Panc1 (cell line): Measurements from ENCODE around the gene AANAT.

ENCODE experiments used
- CTCF ChIP-seq: fragments of 450-650 bp; IDR thresholded peaks from 2 replicates; pipeline ENCODE4 v1.5.1; 2017; ENCODE audit warnings: mild to moderate bottlenecking
- POLR2AphosphoS5 ChIP-seq: IDR thresholded peaks from 2 replicates; pipeline ENCODE4 v1.6.1; 2012; ENCODE audit warnings: mild to moderate bottlenecking, low read depth, low read length, moderate library complexity
- REST ChIP-seq, 2 experiments: IDR thresholded peaks; 2 replicates each; pipeline ENCODE4 v1.6.1; 2011 to 2012; ENCODE audit warnings: low read depth in 2 of 2, control low read depth in 1 of 2, low read length in 1 of 2, mild to moderate bottlenecking in 1 of 2, moderate library complexity in 1 of 2; ENCODE audit not compliant: insufficient read depth in 1 of 2
- SIN3A ChIP-seq: IDR thresholded peaks from 2 replicates; pipeline ENCODE4 v1.6.1; 2012; ENCODE audit warnings: low read depth, mild to moderate bottlenecking, low read length, moderate library complexity, borderline replicate concordance; ENCODE audit not compliant: insufficient read depth
- TCF7L2 ChIP-seq: IDR thresholded peaks from 2 replicates; pipeline ENCODE4 v1.6.1; 2011; ENCODE audit warnings: mild to moderate bottlenecking, low read depth, low read length, inconsistent platforms

- TF ChIP-seq POLR2AphosphoS5: no peak
- no peak for TF ChIP-seq CTCF
- TF ChIP-seq SIN3A: no peak
- TF ChIP-seq TCF7L2: no peak
- no peak for TF ChIP-seq REST (IDR thresholded peaks at IDR 0.05; ENCODE audit: insufficient read depth in 1 of 2, low read depth in 2 of 2, low read length in 1 of 2)
Observed at GRCh38 chr17:76478730-76479514, 11.5 kb downstream of the AANAT start.
